T-helper 17 cell (primary cell): ENCODE results near the gene TARS3. TPM values are rescaled to one million over a fixed set of nuclear protein-coding genes. Genes with fewer than 3 reads are reported as not detected.
"Not testable (repeated sequence)": the region's sequence is repeated elsewhere in the genome, so short reads cannot be mapped to it uniquely, and the experiment has no call there.

Source experiments
- ATAC-seq: fragments of 150-1000 bp; cut with Tn5 transposase; 2 replicates; pipeline ENCODE4 v1.10.0; 2021; ENCODE audit warnings: mild to moderate bottlenecking, moderate library complexity
- DNase-seq, 3 donors: peaks; one replicate each; pipeline versions ENCODE4 v3.0.0 to v3.0.0-alpha.2; 2020 to 2021
- H3K9me3 ChIP-seq: one replicate; pipeline ENCODE4 v1.7.0; 2013; ENCODE audit warnings: low read length, mild to moderate bottlenecking; ENCODE audit not compliant: control insufficient read depth, poor library complexity, severe bottlenecking
- H3K27ac Mint-ChIP-seq: one replicate; pipeline ENCODE4 v1.8.0; 2022; ENCODE audit warnings: mild to moderate bottlenecking, moderate library complexity, mixed read lengths
- H3K27me3 Mint-ChIP-seq: one replicate; pipeline ENCODE4 v1.8.0; 2022; ENCODE audit warnings: mixed read lengths
- H3K36me3 Mint-ChIP-seq: one replicate; pipeline ENCODE4 v1.8.0; 2022; ENCODE audit warnings: low read depth, mixed read lengths
- H3K4me1 Mint-ChIP-seq: one replicate; pipeline ENCODE4 v1.8.0; 2022; ENCODE audit warnings: mild to moderate bottlenecking, mixed read lengths
- H3K4me3 Mint-ChIP-seq: one replicate; pipeline ENCODE4 v1.8.0; 2022; ENCODE audit warnings: mild to moderate bottlenecking, moderate library complexity, mixed read lengths
- total RNA-seq, 4 donors: library from RNA in 2 of 4; stranded (reverse) in 2 of 4; gene quantifications; one replicate each; pipeline ENCODE4 v1.2.3 and lab custom pipeline; 2022 to 2026

TARS3 gene
- total RNA-seq, 2 donors from 2014 or later = 13.4 to 17.6 TPM

- Mint-ChIP-seq H3K4me1 (peaks cover 25% of the 10 kb centered on the region), H3K27me3 (no peaks in the 10 kb centered on the region), H3K27ac (no peak overlapping the region), H3K4me3 (no peak overlapping the region), H3K36me3 (peaks cover 3% of the 10 kb centered on the region)
- no peak for ATAC-seq
- DNase-seq = no peak
- H3K9me3 ChIP-seq = no peaks in the 10 kb centered on the region
Observed at GRCh38 chr15:101646672-101647071, 77.6 kb downstream of the TARS3 start.

DNA sequence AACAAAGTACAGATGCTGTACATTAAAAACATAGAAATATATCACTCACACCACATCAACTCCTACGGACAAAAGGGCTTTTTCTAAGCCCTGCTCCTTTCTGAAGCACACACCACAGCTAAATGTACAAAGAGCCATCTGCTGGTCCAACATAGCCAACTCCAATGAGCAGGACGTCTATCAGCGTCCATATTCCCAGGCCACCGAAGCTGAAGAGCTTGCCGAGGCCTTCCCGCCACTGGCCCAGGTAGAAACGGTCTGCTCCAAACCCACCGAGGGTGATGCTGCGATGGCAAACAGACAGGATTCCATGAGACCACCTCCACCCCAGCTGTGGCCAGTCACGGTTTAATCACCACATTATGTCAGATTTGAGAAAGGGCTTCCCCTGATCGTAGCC is 81.9 kb downstream of the TARS3 start:
- H3K9me3 ChIP-seq = no peaks in the 10 kb centered on the region
- Mint-ChIP-seq H3K27ac (peak overlapping the region; percentile 96), H3K36me3 (peaks cover 3% of the 10 kb centered on the region), H3K4me1 (peaks cover 18% of the 10 kb centered on the region), H3K27me3 (no peaks in the 10 kb centered on the region), H3K4me3 (no peak overlapping the region)
- DNase-seq (no peak), ATAC-seq (no peak)

- DNase-seq = no peak
- Mint-ChIP-seq H3K36me3 (peaks cover 3% of the 10 kb centered on the region), H3K27me3 (no peaks in the 10 kb centered on the region), H3K4me3 (no peak overlapping the region), H3K4me1 (peaks cover 18% of the 10 kb centered on the region), H3K27ac (peak overlapping the region; percentile 96)
- peak; percentile 84 for ATAC-seq
- no peaks in the 10 kb centered on the region for H3K9me3 ChIP-seq
Observed at GRCh38 chr15:101641894-101642293, 82.4 kb downstream of the TARS3 start.

GRCh38 chr15:101641129-101641764 is 83.0 kb downstream of the TARS3 start:
- H3K27ac Mint-ChIP-seq = peak overlapping the region; percentile 96
- ATAC-seq = peak; percentile 78
- DNase-seq = peak; percentile 49 to 76 (median 64)
- peak overlapping the region; percentile 71 for H3K4me3 Mint-ChIP-seq
- H3K36me3 Mint-ChIP-seq = peaks cover 3% of the 10 kb centered on the region
- H3K4me1 Mint-ChIP-seq = peaks cover 18% of the 10 kb centered on the region
- H3K27me3 Mint-ChIP-seq = no peaks in the 10 kb centered on the region
- no peaks in the 10 kb centered on the region for H3K9me3 ChIP-seq

- H3K4me3 Mint-ChIP-seq = no peak overlapping the region
- peak overlapping the region; percentile 96 for H3K27ac Mint-ChIP-seq
- H3K27me3 Mint-ChIP-seq = no peaks in the 10 kb centered on the region
- no peaks in the 10 kb centered on the region for H3K36me3 Mint-ChIP-seq
- DNase-seq (no peak), ATAC-seq (no peak)
- H3K9me3 ChIP-seq = no peaks in the 10 kb centered on the region
- H3K4me1 Mint-ChIP-seq = peaks cover 15% of the 10 kb centered on the region
Observed at GRCh38 chr15:101639667-101640066, 84.6 kb downstream of the TARS3 start.

DNA sequence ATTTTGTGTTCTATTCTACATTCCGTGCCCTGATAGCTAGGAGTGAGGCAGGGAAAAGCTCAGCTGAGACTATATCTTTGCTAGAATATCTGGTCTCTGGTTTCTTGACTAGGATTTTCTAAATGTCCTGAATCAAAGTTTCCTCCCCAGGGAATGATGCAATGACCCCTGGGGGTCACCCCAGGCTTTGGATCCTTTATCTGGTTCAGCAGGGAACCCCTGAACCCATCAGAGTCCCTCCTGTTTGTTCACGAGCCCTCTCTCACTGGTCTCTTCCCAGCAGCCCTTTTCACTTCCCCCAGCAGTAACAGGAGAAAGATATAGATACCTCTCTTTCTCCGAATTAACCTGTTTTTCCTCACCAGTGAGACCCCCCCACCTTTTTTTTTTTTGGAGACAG is 86.4 kb downstream of the TARS3 start:
- ATAC-seq (no peak), DNase-seq (no peak)
- no peak overlapping the region for H3K4me3 Mint-ChIP-seq
- no peaks in the 10 kb centered on the region for H3K27me3 Mint-ChIP-seq
- H3K4me1 Mint-ChIP-seq = peaks cover 15% of the 10 kb centered on the region
- peak overlapping the region; percentile 16 for H3K27ac Mint-ChIP-seq
- no peaks in the 10 kb centered on the region for H3K36me3 Mint-ChIP-seq
- no peaks in the 10 kb centered on the region for H3K9me3 ChIP-seq

DNA sequence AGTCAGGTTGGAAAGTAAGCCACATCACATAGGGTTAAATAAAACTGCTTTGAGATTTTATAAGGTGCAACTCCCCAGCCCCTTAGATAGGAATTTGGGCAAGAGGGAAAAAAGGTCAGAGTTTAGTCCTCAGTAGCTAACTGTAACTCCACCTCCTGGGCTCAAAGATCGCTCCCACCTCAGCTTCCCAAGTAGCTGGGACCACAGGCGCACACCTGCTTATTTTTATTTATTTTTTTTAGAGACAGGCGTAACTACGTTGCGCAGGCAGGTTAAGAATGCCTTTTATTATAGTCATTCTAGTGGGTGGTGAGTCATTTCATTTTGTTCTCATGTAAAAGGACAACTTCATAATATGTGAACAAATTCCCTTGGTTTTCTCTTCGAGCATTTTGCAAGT is 86.8 kb downstream of the TARS3 start:
- Mint-ChIP-seq H3K4me1 (peaks cover 14% of the 10 kb centered on the region), H3K27ac (no peak overlapping the region), H3K4me3 (no peak overlapping the region), H3K27me3 (no peaks in the 10 kb centered on the region), H3K36me3 (no peaks in the 10 kb centered on the region)
- ATAC-seq (no peak), DNase-seq (no peak)
- no peaks in the 10 kb centered on the region for H3K9me3 ChIP-seq

DNA sequence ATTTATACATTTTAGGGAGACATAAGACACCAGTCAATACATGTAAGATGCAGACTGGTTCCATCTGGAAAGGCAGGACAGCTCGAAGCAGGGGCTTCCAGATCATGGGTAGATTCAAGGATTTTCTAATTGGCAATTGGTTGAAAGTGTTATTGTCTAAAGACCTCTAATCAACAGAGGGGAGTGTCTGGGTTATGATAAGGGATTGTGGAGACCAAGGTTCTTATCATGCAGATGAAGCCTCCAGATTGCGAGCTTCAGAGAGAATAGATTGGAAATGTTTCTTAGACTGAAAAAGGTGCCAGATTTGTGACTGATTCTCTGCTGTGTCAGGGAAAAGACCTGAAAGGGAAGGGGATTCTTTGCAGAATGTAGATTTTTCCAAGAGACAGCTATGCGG is 87.2 kb downstream of the TARS3 start:
- H3K9me3 ChIP-seq = no peaks in the 10 kb centered on the region
- H3K27ac Mint-ChIP-seq = peak overlapping the region; percentile 75
- no peaks in the 10 kb centered on the region for H3K27me3 Mint-ChIP-seq
- DNase-seq = no peak
- peaks cover 9% of the 10 kb centered on the region for H3K4me1 Mint-ChIP-seq
- H3K36me3 Mint-ChIP-seq = no peaks in the 10 kb centered on the region
- H3K4me3 Mint-ChIP-seq = no peak overlapping the region
- ATAC-seq = no peak

GRCh38 chr15:101635944-101636727 is 88.1 kb downstream of the TARS3 start:
- ATAC-seq = no peak
- no peaks in the 10 kb centered on the region for H3K9me3 ChIP-seq
- no peaks in the 10 kb centered on the region for H3K36me3 Mint-ChIP-seq
- peaks cover 4% of the 10 kb centered on the region for H3K4me1 Mint-ChIP-seq
- H3K27me3 Mint-ChIP-seq = no peaks in the 10 kb centered on the region
- no peak overlapping the region for H3K4me3 Mint-ChIP-seq
- no peak for DNase-seq
- H3K27ac Mint-ChIP-seq = peak overlapping the region; percentile 75

DNA sequence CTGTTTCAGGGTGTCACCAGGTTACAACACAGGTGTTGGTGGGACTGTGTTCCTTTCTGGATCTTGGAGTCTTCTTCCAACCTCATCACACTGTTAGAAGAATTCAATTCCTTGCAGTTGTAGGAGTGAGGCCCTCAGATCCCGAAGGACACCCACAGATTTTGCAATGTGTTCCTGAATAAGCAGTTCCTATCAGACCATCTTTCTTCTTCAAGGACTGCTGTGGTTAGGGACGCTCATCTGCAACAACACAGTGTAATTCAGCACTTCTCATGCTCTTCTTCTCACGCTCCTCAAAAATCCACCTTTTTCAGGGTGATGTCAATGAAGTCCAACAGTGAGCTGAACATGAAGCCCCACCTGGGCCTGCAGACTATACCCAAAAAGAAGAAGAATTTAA is 90.9 kb downstream of the TARS3 start:
- Mint-ChIP-seq H3K4me3 (no peak overlapping the region), H3K4me1 (no peaks in the 10 kb centered on the region), H3K27ac (no peak overlapping the region), H3K27me3 (no peaks in the 10 kb centered on the region), H3K36me3 (no peaks in the 10 kb centered on the region)
- ATAC-seq (no peak), DNase-seq (no peak)
- H3K9me3 ChIP-seq = no peaks in the 10 kb centered on the region

DNA sequence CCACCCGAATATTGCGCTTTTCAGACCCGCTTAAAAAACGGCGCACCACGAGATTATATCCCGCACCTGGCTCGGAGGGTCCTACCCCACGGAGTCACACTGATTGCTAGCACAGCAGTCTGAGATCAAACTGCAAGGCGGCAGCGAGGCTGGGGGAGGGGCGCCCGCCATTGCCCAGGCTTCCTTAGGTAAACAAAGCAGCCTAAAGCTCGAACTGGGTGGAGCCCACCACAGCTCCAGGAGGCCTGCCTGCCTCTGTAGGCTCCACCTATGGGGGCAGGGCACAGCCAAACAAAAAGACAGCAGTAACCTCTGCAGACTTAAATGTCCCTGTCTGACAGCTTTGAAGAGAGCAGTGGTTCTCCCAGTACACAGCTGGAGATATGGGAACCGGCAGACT is 97.5 kb downstream of the TARS3 start:
- H3K27me3 Mint-ChIP-seq, H3K27ac Mint-ChIP-seq, ATAC-seq, DNase-seq, H3K4me3 Mint-ChIP-seq, H3K9me3 ChIP-seq: not testable (repeated sequence)
- Mint-ChIP-seq H3K4me1 (peaks cover 16% of the 10 kb centered on the region), H3K36me3 (peaks cover 11% of the 10 kb centered on the region)

GRCh38 chr15:101625980-101626379 is 98.3 kb downstream of the TARS3 start:
- Mint-ChIP-seq H3K27me3 (no peaks in the 10 kb centered on the region), H3K27ac (no peak overlapping the region), H3K4me3 (no peak overlapping the region), H3K36me3 (peaks cover 11% of the 10 kb centered on the region), H3K4me1 (peaks cover 18% of the 10 kb centered on the region)
- no peak for DNase-seq
- no peak for ATAC-seq
- H3K9me3 ChIP-seq = no peaks in the 10 kb centered on the region

DNA sequence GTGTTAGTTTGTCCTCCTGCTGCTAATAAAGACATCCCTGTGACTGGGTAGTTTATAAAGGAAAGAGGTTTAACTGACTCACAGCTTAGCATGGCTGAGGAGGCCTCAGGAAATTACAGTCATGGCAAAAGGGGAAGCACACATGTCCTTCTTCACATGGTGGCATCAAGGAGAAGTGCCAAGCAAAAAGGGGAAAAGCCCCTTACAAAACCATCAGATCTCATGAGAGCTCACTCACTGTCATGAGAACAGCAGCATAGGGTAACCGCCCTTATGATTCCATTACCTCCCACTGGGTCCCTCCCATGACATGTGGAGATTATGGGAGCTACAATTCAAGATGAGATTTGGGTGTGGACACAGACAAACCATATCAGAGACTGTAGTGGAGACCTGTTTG is 99.1 kb downstream of the TARS3 start:
- H3K36me3 Mint-ChIP-seq = peaks cover 11% of the 10 kb centered on the region
- H3K27ac Mint-ChIP-seq = no peak overlapping the region
- DNase-seq = no peak
- no peaks in the 10 kb centered on the region for H3K27me3 Mint-ChIP-seq
- no peak overlapping the region for H3K4me3 Mint-ChIP-seq
- H3K9me3 ChIP-seq = no peaks in the 10 kb centered on the region
- peaks cover 18% of the 10 kb centered on the region for H3K4me1 Mint-ChIP-seq
- ATAC-seq = no peak
